Peyer's patch (tissue), 4 donors: ENCODE data around the gene UBXN1.

ENCODE experiments used
- CTCF ChIP-seq, 6 experiments: fragments of 450-650 bp in 4 of 6; fragments of 200-600 bp in 2 of 6; sonication (generic) in 1 of 6; IDR thresholded peaks; one replicate each; pipeline ENCODE4 v1.5.1; 2017 to 2019; ENCODE audit warnings: antibody characterized with exemption in 6 of 6, mild to moderate bottlenecking in 3 of 6, moderate library complexity in 1 of 6
- POLR2A ChIP-seq, 2 donors: fragments of 450-650 bp; IDR thresholded peaks; one replicate each; pipeline ENCODE4 v1.5.1; 2017; ENCODE audit warnings: antibody characterized with exemption in 2 of 2, mild to moderate bottlenecking in 2 of 2, moderate library complexity in 2 of 2

- TF ChIP-seq CTCF (IDR thresholded peaks at IDR 0.05) (no peak), POLR2A (IDR thresholded peaks at IDR 0.05) (peak; percentile 56 to 73)
Measured at GRCh38 chr11:62671608-62672389, 7.1 kb downstream of the UBXN1 start, which contains the start of the genes LBHD1 and UQCC3.
